CD14-positive monocyte (primary cell): ENCODE results near the gene MBD2. TPM values are rescaled to one million over a fixed set of nuclear protein-coding genes. Genes with fewer than 3 reads are reported as not detected.

ENCODE experiments used
- DNase-seq, 3 donors: peaks; one replicate each; pipeline ENCODE4 v3.0.0-alpha.2; 2011 to 2022
- H2AFZ ChIP-seq: 2 replicates; pipeline ENCODE4 v1.6.0; 2012; ENCODE audit warnings: mild to moderate bottlenecking, low read depth, low read length, inconsistent platforms; ENCODE audit not compliant: insufficient read depth, poor library complexity, severe bottlenecking
- H3K27ac ChIP-seq, 2 donors: 1 replicate in 1 of 2; 2 replicates in 1 of 2; pipeline ENCODE4 v1.5.1; 2012 to 2013; ENCODE audit warnings: low read length in 2 of 2, control low read depth in 1 of 2, inconsistent platforms in 1 of 2, low read depth in 1 of 2, mild to moderate bottlenecking in 1 of 2
- H3K27me3 ChIP-seq, 2 donors: one replicate each; pipeline versions ENCODE4 v1.6.0 to v1.6.1; 2011 to 2013; ENCODE audit warnings: low read length in 2 of 2; ENCODE audit not compliant: control insufficient read depth in 2 of 2, insufficient read depth in 2 of 2
- H3K36me3 ChIP-seq, 2 donors: replicated peaks in 1 of 2; 1 replicate in 1 of 2; 2 replicates in 1 of 2; pipeline versions ENCODE4 v1.5.1 to v1.6.1; 2012 to 2013; ENCODE audit warnings: low read length in 2 of 2, control low read depth in 1 of 2, inconsistent platforms in 1 of 2, mild to moderate bottlenecking in 1 of 2; ENCODE audit not compliant: insufficient read depth in 2 of 2, control insufficient read depth in 1 of 2
- H3K4me1 ChIP-seq, 2 donors: 1 replicate in 1 of 2; 2 replicates in 1 of 2; pipeline versions ENCODE4 v1.5.1 to v1.6.1; 2012 to 2013; ENCODE audit warnings: low read length in 2 of 2, control low read depth in 1 of 2, inconsistent platforms in 1 of 2, mild to moderate bottlenecking in 1 of 2, moderate library complexity in 1 of 2; ENCODE audit not compliant: insufficient read depth in 2 of 2, control insufficient read depth in 1 of 2
- H3K4me2 ChIP-seq: replicated peaks from 2 replicates; pipeline ENCODE3; 2012; ENCODE audit warnings: low read length, moderate library complexity, mild to moderate bottlenecking; ENCODE audit not compliant: poor library complexity, severe bottlenecking; ENCODE audit errors: extremely low read depth
- H3K4me3 ChIP-seq, 3 experiments: fragments of 200-600 bp in 1 of 3; sonication (generic) in 1 of 3; replicated peaks in 1 of 3; 1 replicate in 2 of 3; 2 replicates in 1 of 3; pipeline ENCODE4 v1.5.1; 2011 to 2013; ENCODE audit warnings: low read length in 3 of 3, mild to moderate bottlenecking in 3 of 3, control low read depth in 2 of 3, low read depth in 2 of 3, inconsistent platforms in 1 of 3, moderate library complexity in 1 of 3
- H3K79me2 ChIP-seq: 2 replicates; pipeline ENCODE4 v1.6.0; 2012; ENCODE audit warnings: mild to moderate bottlenecking, control low read depth, inconsistent platforms, low read length, moderate library complexity; ENCODE audit not compliant: insufficient read depth
- H3K9ac ChIP-seq: 2 replicates; pipeline ENCODE4 v1.6.0; 2017; ENCODE audit warnings: low read length, mild to moderate bottlenecking; ENCODE audit not compliant: insufficient read depth, poor library complexity, severe bottlenecking
- H3K9me3 ChIP-seq, 2 donors: replicated peaks in 1 of 2; 1 replicate in 1 of 2; 2 replicates in 1 of 2; pipeline versions ENCODE4 v1.5.1 to v1.6.1; 2012 to 2013; ENCODE audit warnings: low read length in 2 of 2, control low read depth in 1 of 2; ENCODE audit not compliant: control insufficient read depth in 1 of 2, insufficient read depth in 1 of 2
- H4K20me1 ChIP-seq: 2 replicates; pipeline ENCODE4 v1.6.0; 2012; ENCODE audit warnings: mild to moderate bottlenecking, low read length, control low read depth, moderate library complexity; ENCODE audit not compliant: insufficient read depth
- H3K27ac Mint-ChIP-seq, 7 donors: one replicate each; pipeline ENCODE4 v1.8.0; 2020; ENCODE audit warnings: mild to moderate bottlenecking in 7 of 7, mixed read lengths in 7 of 7, moderate library complexity in 6 of 7, inconsistent platforms in 2 of 7
- H3K27me3 Mint-ChIP-seq, 3 donors: one replicate each; pipeline ENCODE4 v1.8.0; 2021 to 2022; ENCODE audit warnings: low read depth in 3 of 3, mild to moderate bottlenecking in 3 of 3, mixed read lengths in 3 of 3, moderate library complexity in 3 of 3, inconsistent platforms in 1 of 3
- H3K36me3 Mint-ChIP-seq, 2 donors: one replicate each; pipeline ENCODE4 v1.8.0; 2020; ENCODE audit warnings: mixed read lengths in 2 of 2, inconsistent platforms in 1 of 2, mild to moderate bottlenecking in 1 of 2
- H3K4me1 Mint-ChIP-seq: one replicate; pipeline ENCODE4 v1.8.0; 2020; ENCODE audit warnings: mild to moderate bottlenecking, mixed read lengths
- H3K4me3 Mint-ChIP-seq, 2 donors: one replicate each; pipeline ENCODE4 v1.8.0; 2020; ENCODE audit warnings: mild to moderate bottlenecking in 2 of 2, mixed read lengths in 2 of 2, moderate library complexity in 1 of 2
- H3K9me3 Mint-ChIP-seq, 7 donors: one replicate each; pipeline ENCODE4 v1.8.0; 2020 to 2022; ENCODE audit warnings: mixed read lengths in 7 of 7, mild to moderate bottlenecking in 6 of 7, moderate library complexity in 6 of 7, inconsistent platforms in 2 of 7
- WGBS: methylation state at CpG from one replicate; pipeline ENCODE4 v1.1.5; 2013; ENCODE audit warnings: missing lambda C conversion rate; ENCODE audit not compliant: insufficient coverage; 5-methylcytosine and 5-hydroxymethylcytosine counted together
- intact Hi-C, 2 donors: fragments of 100-400 bp; cut with micrococcal nuclease; formaldehyde crosslinking; loops; one replicate each; pipeline versions ENCODE4 v1.15.0 to v1.15.1; 2023
- polyA plus RNA-seq, 3 donors: library from polyadenylated mRNA; depleted of rRNA in 1 of 3; unstranded in 2 of 3; stranded (reverse) in 1 of 3; fragments of 300-500 nt in 2 of 3; fragments of >200 nt in 1 of 3; fragmentation: Illumina TruSeq in 2 of 3; gene quantifications; 1 replicate in 2 of 3; 2 replicates in 1 of 3; pipeline ENCODE4 v1.2.3, GENCODE V29; 2012 to 2021
- TF ChIP-seq, protein P1 (sequence below): fragments of 200-600 bp; IDR thresholded peaks from one replicate; pipeline ENCODE4 v1.8.0; 2022; ENCODE audit warnings: antibody characterized with exemption, mild to moderate bottlenecking

MBD2 gene
- polyA plus RNA-seq, 3 donors: 11.6 to 64.9 (median 25.2) TPM

DNA sequence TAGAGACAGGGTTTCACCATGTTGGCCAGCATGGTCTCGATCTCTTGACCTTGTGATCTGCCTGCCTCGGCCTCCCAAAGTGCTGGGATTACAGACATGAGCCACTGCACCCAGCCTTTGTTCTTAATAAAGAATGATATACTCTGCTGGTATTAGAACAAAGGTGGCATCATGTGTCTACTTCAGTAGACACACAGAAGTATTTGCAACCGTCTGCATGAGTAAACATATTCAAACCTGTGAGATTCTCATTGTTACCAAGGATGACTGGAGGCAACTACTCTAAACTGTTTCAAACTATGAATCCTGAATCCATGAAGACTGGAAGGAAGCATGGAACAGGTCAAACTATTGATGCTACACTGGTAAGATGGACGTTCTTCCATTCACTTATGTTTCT, 32.1 kb downstream of the MBD2 start:
- Histone ChIP-seq H3K36me3 (peaks cover 25 to 85% of the 10 kb centered on the region in 2 donors), H3K4me3 (no peak overlapping the region), H3K4me2 (no peak overlapping the region), H3K9me3 (no peaks in the 10 kb centered on the region), H3K27me3 (no peaks in the 10 kb centered on the region), H3K27ac (no peak overlapping the region), H2AFZ (no peak overlapping the region), H3K4me1 (no peaks in the 10 kb centered on the region), H3K9ac (no peak overlapping the region), H3K79me2 (peaks cover 77% of the 10 kb centered on the region), H4K20me1 (peaks cover 96% of the 10 kb centered on the region)
- no peaks in the 10 kb centered on the region for H3K9me3 Mint-ChIP-seq
- no CpG with 5 or more reads among the region's 4 CpGs for WGBS
- DNase-seq: no peak
- TF ChIP-seq, protein P1, sequence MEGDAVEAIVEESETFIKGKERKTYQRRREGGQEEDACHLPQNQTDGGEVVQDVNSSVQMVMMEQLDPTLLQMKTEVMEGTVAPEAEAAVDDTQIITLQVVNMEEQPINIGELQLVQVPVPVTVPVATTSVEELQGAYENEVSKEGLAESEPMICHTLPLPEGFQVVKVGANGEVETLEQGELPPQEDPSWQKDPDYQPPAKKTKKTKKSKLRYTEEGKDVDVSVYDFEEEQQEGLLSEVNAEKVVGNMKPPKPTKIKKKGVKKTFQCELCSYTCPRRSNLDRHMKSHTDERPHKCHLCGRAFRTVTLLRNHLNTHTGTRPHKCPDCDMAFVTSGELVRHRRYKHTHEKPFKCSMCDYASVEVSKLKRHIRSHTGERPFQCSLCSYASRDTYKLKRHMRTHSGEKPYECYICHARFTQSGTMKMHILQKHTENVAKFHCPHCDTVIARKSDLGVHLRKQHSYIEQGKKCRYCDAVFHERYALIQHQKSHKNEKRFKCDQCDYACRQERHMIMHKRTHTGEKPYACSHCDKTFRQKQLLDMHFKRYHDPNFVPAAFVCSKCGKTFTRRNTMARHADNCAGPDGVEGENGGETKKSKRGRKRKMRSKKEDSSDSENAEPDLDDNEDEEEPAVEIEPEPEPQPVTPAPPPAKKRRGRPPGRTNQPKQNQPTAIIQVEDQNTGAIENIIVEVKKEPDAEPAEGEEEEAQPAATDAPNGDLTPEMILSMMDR: no peak
- H3K27me3 Mint-ChIP-seq: no peaks in the 10 kb centered on the region
- intact Hi-C loops: no loop called here
- peaks cover 44 to 57% of the 10 kb centered on the region in 2 donors for H3K36me3 Mint-ChIP-seq
- H3K27ac Mint-ChIP-seq: no peak overlapping the region
- no peaks in the 10 kb centered on the region for H3K4me1 Mint-ChIP-seq
- no peak overlapping the region for H3K4me3 Mint-ChIP-seq

DNA sequence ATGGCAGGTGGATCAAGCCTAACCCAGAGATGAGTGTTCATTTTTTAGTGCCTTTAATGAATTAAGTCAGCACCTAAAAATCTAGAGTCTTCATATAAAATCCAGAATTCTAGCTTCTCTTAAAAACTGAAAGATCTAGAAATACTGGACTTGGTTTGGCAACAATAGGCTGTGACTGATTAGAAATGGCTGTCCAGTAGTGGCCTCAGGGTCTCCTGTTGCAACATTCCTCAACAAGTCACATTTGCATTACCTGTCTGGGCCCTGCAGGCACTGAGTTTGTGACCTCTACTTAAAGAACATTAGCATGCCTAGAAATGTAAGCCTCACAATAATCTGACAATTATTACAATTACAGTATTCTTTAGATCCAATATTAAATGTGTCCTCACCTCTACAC, 33.1 kb downstream of the MBD2 start:
- Mint-ChIP-seq H3K4me1 (no peaks in the 10 kb centered on the region), H3K27me3 (no peaks in the 10 kb centered on the region)
- DNase-seq: no peak

More for the DNA sequence above, 33.1 kb downstream of the MBD2 start:
- Histone ChIP-seq H3K27ac (peak overlapping the region in 1 of 2 donors; percentile 18), H3K79me2 (peaks cover 67% of the 10 kb centered on the region), H3K4me1 (no peaks in the 10 kb centered on the region), H3K4me2 (no peak overlapping the region), H4K20me1 (peaks cover 96% of the 10 kb centered on the region), H3K36me3 (peaks cover 33 to 86% of the 10 kb centered on the region in 2 donors), H3K4me3 (no peak overlapping the region), H3K27me3 (no peaks in the 10 kb centered on the region), H2AFZ (no peak overlapping the region), H3K9ac (no peak overlapping the region), H3K9me3 (no peaks in the 10 kb centered on the region)
- Mint-ChIP-seq H3K4me3 (no peak overlapping the region), H3K36me3 (peaks cover 51 to 66% of the 10 kb centered on the region in 2 donors), H3K9me3 (no peaks in the 10 kb centered on the region), H3K27ac (peak overlapping the region in 1 of 7 donors; percentile 61)
- intact Hi-C loops: no loop called here
- TF ChIP-seq, protein P1: no peak
